ENCODE measurements around the gene ABCC1.

GRCh38 chr16:16064874-16065384, 115.5 kb downstream of the ABCC1 start:
- TF ChIP-seq CTCF (conservative IDR thresholded peaks at IDR 0.05; ENCODE audit: low read depth, low read length) (no peak), EZH2 (IDR thresholded peaks at IDR 0.05; ENCODE audit: borderline replicate concordance, low read depth, low read length, poor library complexity, severe bottlenecking) (no peak)
